SH-SY5Y (cell line): ENCODE measurements around the gene PRAC1.

Experiments
- GATA2 ChIP-seq: IDR thresholded peaks from 2 replicates; pipeline ENCODE4 v1.6.1; 2011; ENCODE audit warnings: mild to moderate bottlenecking, low read depth, low read length
- GATA3 ChIP-seq: IDR thresholded peaks from 2 replicates; pipeline ENCODE4 v1.6.1; 2011; ENCODE audit warnings: low read depth, mild to moderate bottlenecking, low read length, moderate library complexity

GRCh38 chr17:48752399-48753288 is 30.3 kb upstream of the PRAC1 start:
- TF ChIP-seq GATA2 (no peak), GATA3 (no peak)
